ENCODE results near the gene CD300H.

The CD300H gene

GRCh38 chr17:74552037-74552436 lies 15.3 kb downstream of the CD300H start:
- no peak for DNase-seq

- no peak for DNase-seq
These were observed 16.7 kb downstream of the CD300H start for GRCh38 chr17:74550602-74551001.

GRCh38 chr17:74549343-74549742 lies 18.0 kb downstream of the CD300H start:
- no peak for DNase-seq

GRCh38 chr17:74547736-74548135 lies 19.6 kb downstream of the CD300H start:
- no peak for DNase-seq

- no peak for DNase-seq
These were observed 20.0 kb downstream of the CD300H start for GRCh38 chr17:74547264-74547663.

GRCh38 chr17:74546586-74546985 lies 20.7 kb downstream of the CD300H start:
- no peak for DNase-seq

GRCh38 chr17:74545843-74546230 lies 21.5 kb downstream of the CD300H start, which contains the start of gene CD300C:
Gene CD300C, minus strand, starts transcription at chr17:74546115. Its CDS starts 333 bp downstream, at chr17:74545782.
- DNase-seq, result peak in 5 of 56 donors; percentile 6 to 24 (median 13)

- no peak for DNase-seq
These were observed 22.1 kb downstream of the CD300H start for GRCh38 chr17:74544991-74545842.

- DNase-seq, result no peak
These were observed 23.2 kb downstream of the CD300H start for GRCh38 chr17:74543891-74544760.

GRCh38 chr17:74543406-74543805 lies 23.9 kb downstream of the CD300H start:
- no peak for DNase-seq

- no peak for DNase-seq
These were observed 24.5 kb downstream of the CD300H start for GRCh38 chr17:74542727-74543383.

GRCh38 chr17:74542166-74542565 lies 25.1 kb downstream of the CD300H start:
- no peak for DNase-seq

GRCh38 chr17:74541176-74542111 lies 25.9 kb downstream of the CD300H start:
- no peak for DNase-seq

- no peak for DNase-seq
These were observed 28.0 kb downstream of the CD300H start for GRCh38 chr17:74539281-74539820.

- no peak for DNase-seq
These were observed 30.4 kb downstream of the CD300H start for GRCh38 chr17:74536890-74537289.

- DNase-seq, result peak in 13 of 56 donors; percentile 11 to 47 (median 25)
These were observed 35.2 kb downstream of the CD300H start for GRCh38 chr17:74532115-74532514.

GRCh38 chr17:74531231-74531761 lies 36.0 kb downstream of the CD300H start, which contains the start of gene CD300LB:
Gene CD300LB, minus strand, starts transcription at chr17:74531475. Its CDS starts 125 bp downstream, at chr17:74531350.
- no peak for DNase-seq

- DNase-seq, result no peak
These were observed 36.5 kb downstream of the CD300H start for GRCh38 chr17:74530831-74531150.

- DNase-seq, result no peak
These were observed 38.1 kb downstream of the CD300H start for GRCh38 chr17:74529243-74529642.
